Epithelial cell of esophagus (primary cell): ENCODE data around the gene SH3BP2.

ENCODE experiments used
- DNase-seq: peaks from one replicate; pipeline ENCODE4 v3.0.0; 2010; ENCODE audit warnings: low read depth
- H3K4me3 ChIP-seq: 2 replicates; pipeline ENCODE4 v1.5.1; 2011; ENCODE audit warnings: mild to moderate bottlenecking, low read length, control low read depth
- TF ChIP-seq, protein P1 (sequence below): IDR thresholded peaks from 2 replicates; pipeline ENCODE4 v1.5.1; 2011; ENCODE audit warnings: low read depth, mild to moderate bottlenecking, low read length, control low read depth, inconsistent platforms; ENCODE audit not compliant: insufficient read depth; ENCODE audit errors: missing control alignments

Gene SH3BP2

GRCh38 chr4:2849267-2850152 is 56.6 kb downstream of the SH3BP2 start:
- TF ChIP-seq, protein P1, sequence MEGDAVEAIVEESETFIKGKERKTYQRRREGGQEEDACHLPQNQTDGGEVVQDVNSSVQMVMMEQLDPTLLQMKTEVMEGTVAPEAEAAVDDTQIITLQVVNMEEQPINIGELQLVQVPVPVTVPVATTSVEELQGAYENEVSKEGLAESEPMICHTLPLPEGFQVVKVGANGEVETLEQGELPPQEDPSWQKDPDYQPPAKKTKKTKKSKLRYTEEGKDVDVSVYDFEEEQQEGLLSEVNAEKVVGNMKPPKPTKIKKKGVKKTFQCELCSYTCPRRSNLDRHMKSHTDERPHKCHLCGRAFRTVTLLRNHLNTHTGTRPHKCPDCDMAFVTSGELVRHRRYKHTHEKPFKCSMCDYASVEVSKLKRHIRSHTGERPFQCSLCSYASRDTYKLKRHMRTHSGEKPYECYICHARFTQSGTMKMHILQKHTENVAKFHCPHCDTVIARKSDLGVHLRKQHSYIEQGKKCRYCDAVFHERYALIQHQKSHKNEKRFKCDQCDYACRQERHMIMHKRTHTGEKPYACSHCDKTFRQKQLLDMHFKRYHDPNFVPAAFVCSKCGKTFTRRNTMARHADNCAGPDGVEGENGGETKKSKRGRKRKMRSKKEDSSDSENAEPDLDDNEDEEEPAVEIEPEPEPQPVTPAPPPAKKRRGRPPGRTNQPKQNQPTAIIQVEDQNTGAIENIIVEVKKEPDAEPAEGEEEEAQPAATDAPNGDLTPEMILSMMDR = no peak
- no peak overlapping the region for H3K4me3 ChIP-seq
- no peak for DNase-seq

- no peak for DNase-seq
- TF ChIP-seq, protein P1 = no peak
- no peak overlapping the region for H3K4me3 ChIP-seq
These were observed 58.3 kb downstream of the SH3BP2 start for GRCh38 chr4:2850966-2851798.

DNA sequence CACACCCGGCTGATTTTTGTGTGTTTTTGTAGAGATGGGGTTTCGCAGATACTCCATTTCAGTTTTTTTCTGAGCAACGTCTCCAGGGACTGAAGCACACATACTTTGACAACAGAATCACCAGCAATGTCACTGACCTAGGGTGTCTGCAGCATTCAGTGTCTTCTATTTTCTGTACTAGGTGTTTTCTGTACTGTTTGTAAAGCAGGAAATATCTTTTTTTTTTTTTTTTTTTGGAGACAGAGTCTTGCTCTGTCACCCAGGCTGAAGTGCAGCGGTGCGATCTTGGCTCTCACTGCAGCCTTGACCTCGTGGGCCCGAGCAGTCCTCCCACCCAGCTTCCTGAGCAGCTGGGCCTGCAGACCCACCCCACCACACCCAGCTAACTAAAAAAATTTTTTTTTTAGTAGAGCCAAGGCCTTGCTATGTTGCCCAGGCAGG is 59.6 kb downstream of the SH3BP2 start:
- TF ChIP-seq, protein P1 = no peak
- H3K4me3 ChIP-seq = no peak overlapping the region
- DNase-seq = no peak

- no peak for DNase-seq
- TF ChIP-seq, protein P1 = no peak
- H3K4me3 ChIP-seq = no peak overlapping the region
These were observed 62.7 kb downstream of the SH3BP2 start for GRCh38 chr4:2855584-2855983.

- DNase-seq = no peak
- H3K4me3 ChIP-seq = no peak overlapping the region
- TF ChIP-seq, protein P1 = no peak
These were observed 63.4 kb downstream of the SH3BP2 start for GRCh38 chr4:2856266-2856665.

- H3K4me3 ChIP-seq = no peak overlapping the region
- no peak for DNase-seq
- TF ChIP-seq, protein P1 = no peak
These were observed 64.6 kb downstream of the SH3BP2 start for GRCh38 chr4:2857349-2857927.
